Lung (tissue), 12 donors: ENCODE data around the gene COL18A1. TPM values are rescaled to one million over a fixed set of nuclear protein-coding genes. Genes with fewer than 3 reads are reported as not detected.

Source experiments
- ATAC-seq: fragments of 200-7000 bp; cut with Tn5 transposase; one replicate; pipeline ENCODE4 v1.9.1; 2020; ENCODE audit warnings: moderate number of reproducible peaks; ENCODE audit not compliant: insufficient read depth, low FRiP score
- DNase-seq, 3 donors: peaks; one replicate each; pipeline ENCODE4 v3.0.0-alpha.2; 2013 to 2017
- H3K27ac ChIP-seq, 2 donors: one replicate each; pipeline ENCODE4 v1.5.1; 2013; ENCODE audit warnings: mild to moderate bottlenecking in 2 of 2, moderate library complexity in 2 of 2, control low read depth in 1 of 2, inconsistent platforms in 1 of 2, low read depth in 1 of 2, low read length in 1 of 2
- H3K27me3 ChIP-seq, 3 donors: one replicate each; pipeline ENCODE4 v1.5.1; 2013; ENCODE audit warnings: low read length in 2 of 3; ENCODE audit not compliant: control insufficient read depth in 3 of 3, insufficient read depth in 3 of 3
- H3K36me3 ChIP-seq, 4 donors: one replicate each; pipeline ENCODE4 v1.5.1; 2013; ENCODE audit warnings: low read length in 4 of 4, mild to moderate bottlenecking in 1 of 4, moderate library complexity in 1 of 4; ENCODE audit not compliant: control insufficient read depth in 4 of 4, insufficient read depth in 4 of 4
- H3K4me1 ChIP-seq, 5 donors: one replicate each; pipeline ENCODE4 v1.5.1; 2013; ENCODE audit warnings: low read length in 5 of 5, mild to moderate bottlenecking in 2 of 5, moderate library complexity in 1 of 5; ENCODE audit not compliant: control insufficient read depth in 5 of 5, insufficient read depth in 5 of 5
- H3K4me3 ChIP-seq: one replicate; pipeline ENCODE4 v1.5.1; 2013; ENCODE audit warnings: mild to moderate bottlenecking, control low read depth, moderate library complexity
- H3K9ac ChIP-seq, 2 donors: one replicate each; pipeline ENCODE4 v1.5.1; 2013; ENCODE audit warnings: low read length in 2 of 2, control low read depth in 1 of 2; ENCODE audit not compliant: insufficient read depth in 1 of 2
- H3K9me3 ChIP-seq, 4 donors: one replicate each; pipeline ENCODE4 v1.5.1; 2013; ENCODE audit warnings: low read length in 3 of 4, mild to moderate bottlenecking in 1 of 4, moderate library complexity in 1 of 4; ENCODE audit not compliant: control insufficient read depth in 4 of 4, insufficient read depth in 3 of 4
- WGBS, 2 donors: extraction: QIAGEN DNeasy Blood & Tissue Kit; methylation state at CpG; one replicate each; pipeline ENCODE4 v1.1.7; 2013; 5-methylcytosine and 5-hydroxymethylcytosine counted together
- polyA plus RNA-seq, 2 donors: library from polyadenylated mRNA; stranded (reverse); fragments of 200-250 nt; gene quantifications; one replicate each; pipeline ENCODE4 v1.2.1, GENCODE V29; 2013
- total RNA-seq, 2 donors: library from RNA; depleted of rRNA in 1 of 2; stranded (reverse); fragments of >200 nt in 1 of 2; gene quantifications; one replicate each; pipeline ENCODE4 v1.2.1, GENCODE V29; 2014 to 2021
- TF ChIP-seq, protein P1 (sequence below): IDR thresholded peaks from 2 replicates; pipeline ENCODE4 v1.5.1; 2012; ENCODE audit warnings: mild to moderate bottlenecking; ENCODE audit errors: control extremely low read depth, extremely low read depth
- donor health status: control.
- donor health status: control.
- donor health status: Bipolar disorder and iron deficiency.
- donor health status: healthy.
- donor health status: DM: yes; HTN: yes; CAD: no.

Gene COL18A1
- total and polyA plus RNA-seq, 4 donors = 42.7 to 102 (median 45.8) TPM

GRCh38 chr21:45418301-45419071, 13.5 kb downstream of the COL18A1 start:
- Histone ChIP-seq H3K4me3 (no peak overlapping the region), H3K27me3 (no peaks in the 10 kb centered on the region), H3K36me3 (no peaks in the 10 kb centered on the region), H3K4me1 (peaks cover 0 to 27% (median 5%) of the 10 kb centered on the region in 5 donors), H3K9ac (no peak overlapping the region), H3K9me3 (no peaks in the 10 kb centered on the region), H3K27ac (no peak overlapping the region)
- TF ChIP-seq, protein P1, sequence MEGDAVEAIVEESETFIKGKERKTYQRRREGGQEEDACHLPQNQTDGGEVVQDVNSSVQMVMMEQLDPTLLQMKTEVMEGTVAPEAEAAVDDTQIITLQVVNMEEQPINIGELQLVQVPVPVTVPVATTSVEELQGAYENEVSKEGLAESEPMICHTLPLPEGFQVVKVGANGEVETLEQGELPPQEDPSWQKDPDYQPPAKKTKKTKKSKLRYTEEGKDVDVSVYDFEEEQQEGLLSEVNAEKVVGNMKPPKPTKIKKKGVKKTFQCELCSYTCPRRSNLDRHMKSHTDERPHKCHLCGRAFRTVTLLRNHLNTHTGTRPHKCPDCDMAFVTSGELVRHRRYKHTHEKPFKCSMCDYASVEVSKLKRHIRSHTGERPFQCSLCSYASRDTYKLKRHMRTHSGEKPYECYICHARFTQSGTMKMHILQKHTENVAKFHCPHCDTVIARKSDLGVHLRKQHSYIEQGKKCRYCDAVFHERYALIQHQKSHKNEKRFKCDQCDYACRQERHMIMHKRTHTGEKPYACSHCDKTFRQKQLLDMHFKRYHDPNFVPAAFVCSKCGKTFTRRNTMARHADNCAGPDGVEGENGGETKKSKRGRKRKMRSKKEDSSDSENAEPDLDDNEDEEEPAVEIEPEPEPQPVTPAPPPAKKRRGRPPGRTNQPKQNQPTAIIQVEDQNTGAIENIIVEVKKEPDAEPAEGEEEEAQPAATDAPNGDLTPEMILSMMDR = no peak
- ATAC-seq (no peak), DNase-seq (peak in 1 of 3 donors; percentile 20)
- WGBS, 2 donors = 80 to 86% methylated on average over 34 of the region's 34 CpGs

DNA sequence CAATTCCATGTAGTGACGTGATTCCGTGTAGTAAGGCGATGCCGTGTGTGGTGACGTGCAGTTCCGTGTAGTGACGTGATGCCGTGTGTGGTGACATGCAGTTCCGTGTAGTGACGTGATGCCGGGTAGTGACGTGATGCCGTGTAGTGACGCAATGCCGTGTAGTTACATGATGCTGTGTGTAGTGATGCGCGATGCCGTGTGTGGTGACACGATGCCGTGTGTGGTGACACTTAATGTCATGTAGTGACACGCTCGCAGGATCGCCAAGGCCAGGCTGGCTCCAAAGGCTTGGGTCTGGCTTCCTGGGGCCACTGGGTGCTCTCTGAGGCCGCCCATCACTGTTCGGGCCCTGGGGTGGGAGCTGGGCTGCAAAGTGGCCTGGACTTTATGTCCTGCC, 14.2 kb downstream of the COL18A1 start:
- no peak overlapping the region for H3K27ac ChIP-seq

GRCh38 chr21:45420061-45421041, 15.4 kb downstream of the COL18A1 start:
- H3K36me3 ChIP-seq = no peaks in the 10 kb centered on the region
- no peak overlapping the region for H3K9ac ChIP-seq
- DNase-seq = peak in 2 of 3 donors; percentile 37 to 52
- TF ChIP-seq, protein P1 = no peak
- ATAC-seq = no peak
- WGBS, 2 donors = 75 to 80% methylated on average over 36 of the region's 36 CpGs
- no peaks in the 10 kb centered on the region for H3K9me3 ChIP-seq
- no peak overlapping the region for H3K27ac ChIP-seq
- no peak overlapping the region for H3K4me3 ChIP-seq
- no peaks in the 10 kb centered on the region for H3K27me3 ChIP-seq
- H3K4me1 ChIP-seq = peaks cover 0 to 37% (median 5%) of the 10 kb centered on the region in 5 donors

More for the DNA sequence above, 14.2 kb downstream of the COL18A1 start:
- DNase-seq (peak in 1 of 3 donors; percentile 4), ATAC-seq (no peak)
- WGBS, 2 donors = 96 to 97% methylated on average over 25 of the region's 25 CpGs
- peaks cover 0 to 28% (median 5%) of the 10 kb centered on the region in 5 donors for H3K4me1 ChIP-seq
- no peaks in the 10 kb centered on the region for H3K36me3 ChIP-seq
- H3K9me3 ChIP-seq = no peaks in the 10 kb centered on the region
- no peak overlapping the region for H3K9ac ChIP-seq
- no peaks in the 10 kb centered on the region for H3K27me3 ChIP-seq
- H3K4me3 ChIP-seq = no peak overlapping the region
- TF ChIP-seq, protein P1 = no peak
